SK-N-SH treated with all-trans-retinoic acid at 6 μM for 48 hours (cell line): ENCODE data around the gene CCDC69.

Experiments
- ATAC-seq: fragments of 200-7000 bp; cut with Tn5 transposase; 3 replicates; pipeline ENCODE4 v1.9.1; 2020; ENCODE audit warnings: mild to moderate bottlenecking, moderate library complexity
- ARNTL ChIP-seq: fragments of 450-650 bp; formaldehyde crosslinking; IDR thresholded peaks from 2 replicates; pipeline ENCODE4 v1.5.0; 2020; ENCODE audit warnings: low read depth, mild to moderate bottlenecking, moderate library complexity, borderline replicate concordance
- BACH2 ChIP-seq: fragments of 250-450 bp; sonication (Bioruptor Pico); IDR thresholded peaks from 2 replicates; pipeline ENCODE4 v1.9.0; 2021; ENCODE audit warnings: mild to moderate bottlenecking, borderline replicate concordance
- CREB5 ChIP-seq: fragments of 250-450 bp; sonication (Bioruptor Pico); IDR thresholded peaks from 2 replicates; pipeline ENCODE4 v1.5.1; 2020; ENCODE audit warnings: low read depth, mild to moderate bottlenecking, moderate library complexity
- CSDC2 ChIP-seq: fragments of 250-450 bp; sonication (Bioruptor Pico); IDR thresholded peaks from 2 replicates; pipeline ENCODE4 v1.5.0; 2020; ENCODE audit warnings: mild to moderate bottlenecking, moderate library complexity
- CSRNP3 ChIP-seq: fragments of 250-450 bp; sonication (Bioruptor Pico); IDR thresholded peaks from 2 replicates; pipeline ENCODE4 v1.5.1; 2021; ENCODE audit warnings: mild to moderate bottlenecking, moderate library complexity
- ESRRG ChIP-seq: fragments of 250-450 bp; sonication (Bioruptor Pico); IDR thresholded peaks from 2 replicates; pipeline ENCODE4 v1.6.1; 2021; ENCODE audit warnings: mild to moderate bottlenecking
- GLIS3 ChIP-seq: fragments of 250-450 bp; sonication (Bioruptor Pico); IDR thresholded peaks from 2 replicates; pipeline ENCODE4 v1.5.0; 2020; ENCODE audit warnings: mild to moderate bottlenecking, moderate library complexity
- ISL1 ChIP-seq: fragments of 250-450 bp; sonication (Bioruptor Pico); IDR thresholded peaks from 2 replicates; pipeline ENCODE4 v2.1.2; 2022; ENCODE audit warnings: mild to moderate bottlenecking, moderate library complexity
- OSR1 ChIP-seq: fragments of 250-450 bp; sonication (Bioruptor Pico); IDR thresholded peaks from 2 replicates; pipeline ENCODE4 v1.8.0; 2022; ENCODE audit warnings: moderate library complexity, mild to moderate bottlenecking, inconsistent platforms
- PATZ1 ChIP-seq: fragments of 250-450 bp; sonication (Bioruptor Pico); IDR thresholded peaks from 2 replicates; pipeline ENCODE4 v1.8.0; 2020; ENCODE audit warnings: mild to moderate bottlenecking, moderate library complexity, borderline replicate concordance
- POU6F1 ChIP-seq: fragments of 250-450 bp; sonication (Bioruptor Pico); IDR thresholded peaks from 2 replicates; pipeline ENCODE4 v1.8.0; 2021; ENCODE audit warnings: low read depth, mild to moderate bottlenecking, moderate library complexity, borderline replicate concordance
- PPARA ChIP-seq: fragments of 250-450 bp; sonication (Bioruptor Pico); IDR thresholded peaks from 2 replicates; pipeline ENCODE4 v1.5.0; 2020; ENCODE audit warnings: mild to moderate bottlenecking, borderline replicate concordance
- SNAI2 ChIP-seq: fragments of 250-450 bp; sonication (Bioruptor Pico); IDR thresholded peaks from 2 replicates; pipeline ENCODE4 v1.5.0; 2020; ENCODE audit warnings: mild to moderate bottlenecking, moderate library complexity
- TCF4 ChIP-seq: fragments of 250-450 bp; sonication (Bioruptor Pico); IDR thresholded peaks from 2 replicates; pipeline ENCODE4 v1.8.0; 2021; ENCODE audit warnings: mild to moderate bottlenecking, moderate library complexity, borderline replicate concordance
- TOX ChIP-seq: fragments of 250-450 bp; sonication (Bioruptor Pico); IDR thresholded peaks from 2 replicates; pipeline ENCODE4 v1.8.0; 2021; ENCODE audit warnings: mild to moderate bottlenecking, moderate library complexity, borderline replicate concordance
- ZC3H10 ChIP-seq: fragments of 250-450 bp; sonication (Bioruptor Pico); IDR thresholded peaks from 2 replicates; pipeline ENCODE4 v1.5.1; 2021; ENCODE audit warnings: mild to moderate bottlenecking, moderate library complexity
- ZFP3 ChIP-seq: fragments of 250-450 bp; sonication (Bioruptor Pico); IDR thresholded peaks from 2 replicates; pipeline ENCODE4 v1.5.0; 2020; ENCODE audit warnings: mild to moderate bottlenecking, moderate library complexity
- ZFP30 ChIP-seq: fragments of 450-650 bp; formaldehyde crosslinking; IDR thresholded peaks from 2 replicates; pipeline ENCODE4 v1.5.0; 2022; ENCODE audit warnings: mild to moderate bottlenecking, moderate library complexity
- ZNF565 ChIP-seq: fragments of 450-650 bp; formaldehyde crosslinking; conservative IDR thresholded peaks from 2 replicates; pipeline ENCODE4 v1.5.0; 2020; ENCODE audit warnings: low read depth, mild to moderate bottlenecking, moderate library complexity
- ZNF70 ChIP-seq: fragments of 450-650 bp; formaldehyde crosslinking; IDR thresholded peaks from 2 replicates; pipeline ENCODE4 v1.5.0; 2020; ENCODE audit warnings: mild to moderate bottlenecking, moderate library complexity
- ZNF8 ChIP-seq: fragments of 450-650 bp; formaldehyde crosslinking; IDR thresholded peaks from 2 replicates; pipeline ENCODE4 v1.5.0; 2020; ENCODE audit warnings: mild to moderate bottlenecking, moderate library complexity

The CCDC69 gene

GRCh38 chr5:151182524-151182900, 41.4 kb downstream of the CCDC69 start (continued):
- TF ChIP-seq CSRNP3 (CRISPR knock-in tag) (no peak), ZFP30 (no peak), ZC3H10 (no peak), ZNF70 (no peak), TOX (CRISPR knock-in tag) (no peak)

- no peak for TF ChIP-seq GLIS3 (CRISPR knock-in tag)
- no peak for TF ChIP-seq ZNF70
- TF ChIP-seq PPARA (CRISPR knock-in tag), result no peak
- no peak for TF ChIP-seq ZFP3
- no peak for TF ChIP-seq ESRRG (CRISPR knock-in tag)
- no peak for TF ChIP-seq TCF4
- TF ChIP-seq TOX (CRISPR knock-in tag), result no peak
- TF ChIP-seq CREB5 (CRISPR knock-in tag), result no peak
- TF ChIP-seq OSR1 (CRISPR knock-in tag), result no peak
- TF ChIP-seq POU6F1 (CRISPR knock-in tag), result no peak
- TF ChIP-seq ISL1 (CRISPR knock-in tag), result no peak
- TF ChIP-seq ZFP30, result no peak
- TF ChIP-seq CSRNP3 (CRISPR knock-in tag), result no peak
- no peak for ATAC-seq
These were observed 41.9 kb downstream of the CCDC69 start for GRCh38 chr5:151181818-151182523.

- TF ChIP-seq TCF4 (no peak), ZC3H10 (no peak), POU6F1 (CRISPR knock-in tag) (no peak), ARNTL (no peak), PATZ1 (CRISPR knock-in tag) (no peak), ZNF565 (CRISPR knock-in tag) (no peak), ZNF8 (CRISPR knock-in tag) (no peak), CSDC2 (no peak)
- ATAC-seq, result no peak
These were observed 43.6 kb downstream of the CCDC69 start for GRCh38 chr5:151180291-151180690.

GRCh38 chr5:151179489-151179840, 44.4 kb downstream of the CCDC69 start:
- ATAC-seq, result no peak
- no peak for TF ChIP-seq SNAI2 (CRISPR knock-in tag)
- no peak for TF ChIP-seq ESRRG (CRISPR knock-in tag)
- no peak for TF ChIP-seq POU6F1 (CRISPR knock-in tag)
- no peak for TF ChIP-seq TOX (CRISPR knock-in tag)
- no peak for TF ChIP-seq ISL1 (CRISPR knock-in tag)
- no peak for TF ChIP-seq BACH2 (CRISPR knock-in tag)
- no peak for TF ChIP-seq ZNF565 (CRISPR knock-in tag)
- TF ChIP-seq TCF4, result no peak
- no peak for TF ChIP-seq ARNTL
- no peak for TF ChIP-seq PPARA (CRISPR knock-in tag)
- TF ChIP-seq GLIS3 (CRISPR knock-in tag), result no peak
- TF ChIP-seq CSRNP3 (CRISPR knock-in tag), result no peak
- no peak for TF ChIP-seq CSDC2
- no peak for TF ChIP-seq ZC3H10
- TF ChIP-seq ZFP30, result no peak
